T-helper 1 cell treated with Interleukin-12 subunit alpha and Interleukin-12 subunit beta and Interleukin-4 antibody, amounts not matched to agents 30 ng/mL and 1 ng/mL, for 36 hours (primary cell): Measurements from ENCODE around the gene AHCYL1. TPM values are rescaled to one million over a fixed set of nuclear protein-coding genes. Genes with fewer than 3 reads are reported as not detected.

Source experiments
- total RNA-seq: library from RNA; stranded (reverse); gene quantifications from 2 replicates; pipeline ENCODE4 v1.2.3, GENCODE V29; 2022

The AHCYL1 gene
- total RNA-seq, 1 donor from 2014 or later: 52.6 TPM

Other genes starting within 250 kb of the AHCYL1 start
- gene GSTM3, start 243.7 kb upstream of the AHCYL1 start, total RNA-seq: 7.6 and 8.1 TPM in 2 replicates
- not detected in 2 replicates for gene EPS8L3, start 220.8 kb upstream of the AHCYL1 start, total RNA-seq
- 215 and 216 TPM in 2 replicates for gene CSF1, start 73.9 kb upstream of the AHCYL1 start, total RNA-seq
- gene STRIP1, start 49.9 kb downstream of the AHCYL1 start, total RNA-seq: 44.1 and 45.0 TPM in 2 replicates
- gene ALX3, start 85.9 kb downstream of the AHCYL1 start, total RNA-seq: not detected in 2 replicates
- not detected in 2 replicates for gene UBL4B, start 127.7 kb downstream of the AHCYL1 start, total RNA-seq
- not detected in 2 replicates for gene SLC6A17, start 165.7 kb downstream of the AHCYL1 start, total RNA-seq
- 3.8 and 3.9 TPM in 2 replicates for gene KCNC4, start 225.5 kb downstream of the AHCYL1 start, total RNA-seq